HUES64 (cell line): Measurements from ENCODE around the gene NR1H3.

Source experiments
- H3K27ac ChIP-seq: 2 replicates; pipeline ENCODE4 v1.7.0; 2013; ENCODE audit warnings: low read depth, low read length, inconsistent platforms
- H3K27me3 ChIP-seq: 2 replicates; pipeline ENCODE4 v1.6.1; 2013; ENCODE audit warnings: mild to moderate bottlenecking, low read length; ENCODE audit not compliant: insufficient read depth
- H3K36me3 ChIP-seq: 2 replicates; pipeline ENCODE4 v1.6.1; 2013; ENCODE audit warnings: mild to moderate bottlenecking, low read length; ENCODE audit not compliant: insufficient read depth
- H3K4me1 ChIP-seq: 2 replicates; pipeline ENCODE4 v1.6.1; 2013; ENCODE audit warnings: mild to moderate bottlenecking, low read length, moderate library complexity; ENCODE audit not compliant: insufficient read depth
- H3K4me3 ChIP-seq: 2 replicates; pipeline ENCODE4 v1.5.1; 2013; ENCODE audit warnings: mild to moderate bottlenecking, low read length, moderate library complexity
- H3K9ac ChIP-seq: 2 replicates; pipeline ENCODE4 v1.6.1; 2013; ENCODE audit warnings: mild to moderate bottlenecking, low read depth, low read length
- H3K9me3 ChIP-seq: 2 replicates; pipeline ENCODE4 v1.6.1; 2013; ENCODE audit warnings: low read depth, low read length; ENCODE audit not compliant: insufficient read depth
- WGBS: fragments of 150-250, 120-280 bp; methylation state at CpG from one replicate; pipeline ENCODE4 v1.1.7; 2013; ENCODE audit warnings: missing lambda C conversion rate; 5-methylcytosine and 5-hydroxymethylcytosine counted together

NR1H3 gene

GRCh38 chr11:47285969-47286770 lies 28.4 kb downstream of the NR1H3 start:
- H3K27me3 ChIP-seq = no peaks in the 10 kb centered on the region
- no peak overlapping the region for H3K27ac ChIP-seq
- no peak overlapping the region for H3K9ac ChIP-seq
- H3K4me3 ChIP-seq = no peak overlapping the region
- 0 out of 2 replicates have a peak, but pooled peaks cover 1% of the 10 kb centered on the region for H3K4me1 ChIP-seq
- 95% methylated on average over 13 of the region's 13 CpGs for WGBS
- H3K36me3 ChIP-seq = peaks cover 85% of the 10 kb centered on the region
- no peaks in the 10 kb centered on the region for H3K9me3 ChIP-seq

GRCh38 chr11:47288066-47288465 lies 30.3 kb downstream of the NR1H3 start:
- peaks cover 86% of the 10 kb centered on the region for H3K36me3 ChIP-seq
- 93% methylated on average over 5 of the region's 5 CpGs for WGBS
- no peak overlapping the region for H3K4me3 ChIP-seq
- no peak overlapping the region for H3K27ac ChIP-seq
- no peaks in the 10 kb centered on the region for H3K4me1 ChIP-seq
- no peaks in the 10 kb centered on the region for H3K9me3 ChIP-seq
- no peak overlapping the region for H3K9ac ChIP-seq
- no peaks in the 10 kb centered on the region for H3K27me3 ChIP-seq

- 95% methylated on average over 15 of the region's 15 CpGs for WGBS
- peaks cover 82% of the 10 kb centered on the region for H3K36me3 ChIP-seq
Measured at GRCh38 chr11:47289856-47290255, 32.1 kb downstream of the NR1H3 start.

GRCh38 chr11:47295385-47295784 lies 37.6 kb downstream of the NR1H3 start:
- H3K27ac ChIP-seq = no peak overlapping the region
- no peak overlapping the region for H3K9ac ChIP-seq
- H3K9me3 ChIP-seq = peaks cover 3% of the 10 kb centered on the region; the same call in 1 of the 2 replicates
- H3K36me3 ChIP-seq = peaks cover 76% of the 10 kb centered on the region
- H3K4me1 ChIP-seq = no peaks in the 10 kb centered on the region
- H3K4me3 ChIP-seq = no peak overlapping the region
- H3K27me3 ChIP-seq = no peaks in the 10 kb centered on the region
- WGBS = 97% methylated on average over 5 of the region's 5 CpGs

More at GRCh38 chr11:47289856-47290255, 32.1 kb downstream of the NR1H3 start:
- no peaks in the 10 kb centered on the region for H3K9me3 ChIP-seq
- H3K4me3 ChIP-seq = no peak overlapping the region
- H3K4me1 ChIP-seq = no peaks in the 10 kb centered on the region
- H3K9ac ChIP-seq = no peak overlapping the region
- no peak overlapping the region for H3K27ac ChIP-seq
- H3K27me3 ChIP-seq = no peaks in the 10 kb centered on the region

- no peaks in the 10 kb centered on the region for H3K4me1 ChIP-seq
- no peaks in the 10 kb centered on the region for H3K27me3 ChIP-seq
- peaks cover 73% of the 10 kb centered on the region for H3K36me3 ChIP-seq
- WGBS = 95% methylated on average over 4 of the region's 4 CpGs
- H3K4me3 ChIP-seq = no peak overlapping the region
- H3K9me3 ChIP-seq = peaks cover 3% of the 10 kb centered on the region; the same call in 1 of the 2 replicates
- H3K9ac ChIP-seq = no peak overlapping the region
- no peak overlapping the region for H3K27ac ChIP-seq
Measured at GRCh38 chr11:47296045-47296444, 38.2 kb downstream of the NR1H3 start.

- Histone ChIP-seq H3K9ac (no peak overlapping the region), H3K27ac (no peak overlapping the region), H3K27me3 (no peaks in the 10 kb centered on the region), H3K9me3 (peaks cover 10% of the 10 kb centered on the region; the same call in 1 of the 2 replicates), H3K4me1 (no peaks in the 10 kb centered on the region), H3K36me3 (peaks cover 67% of the 10 kb centered on the region), H3K4me3 (no peak overlapping the region)
- WGBS = 100% methylated on average over 2 of the region's 3 CpGs
Measured at GRCh38 chr11:47299078-47299477, 41.3 kb downstream of the NR1H3 start.

GRCh38 chr11:47302853-47303252 lies 45.1 kb downstream of the NR1H3 start:
- Histone ChIP-seq H3K9ac (no peak overlapping the region), H3K36me3 (peaks cover 54% of the 10 kb centered on the region), H3K27ac (no peak overlapping the region), H3K4me1 (no peaks in the 10 kb centered on the region), H3K9me3 (peaks cover 10% of the 10 kb centered on the region; the same call in 1 of the 2 replicates), H3K4me3 (no peak overlapping the region), H3K27me3 (no peaks in the 10 kb centered on the region)
- WGBS = 100% methylated on average over 1 of the region's 1 CpG

- H3K4me3 ChIP-seq = no peak overlapping the region
- 96% methylated on average over 3 of the region's 3 CpGs for WGBS
- H3K4me1 ChIP-seq = peaks cover 5% of the 10 kb centered on the region; the same call in 1 of the 2 replicates
- H3K27ac ChIP-seq = no peak overlapping the region
- H3K36me3 ChIP-seq = peaks cover 55% of the 10 kb centered on the region
- H3K9ac ChIP-seq = no peak overlapping the region
- no peaks in the 10 kb centered on the region for H3K27me3 ChIP-seq
- H3K9me3 ChIP-seq = peaks cover 7% of the 10 kb centered on the region; the same call in 1 of the 2 replicates
Measured at GRCh38 chr11:47305734-47306483, 48.1 kb downstream of the NR1H3 start.

GRCh38 chr11:47306484-47306844 lies 48.7 kb downstream of the NR1H3 start:
- Histone ChIP-seq H3K9ac (no peak overlapping the region), H3K36me3 (peaks cover 57% of the 10 kb centered on the region)
- WGBS = no CpG with 5 or more reads among the region's 1 CpG

GRCh38 chr11:47308050-47308823 lies 50.4 kb downstream of the NR1H3 start:
- Histone ChIP-seq H3K9me3 (no peaks in the 10 kb centered on the region), H3K27ac (peak overlapping the region; percentile 54), H3K9ac (no peak overlapping the region; the same call in 1 of the 2 replicates), H3K27me3 (no peaks in the 10 kb centered on the region), H3K4me1 (peaks cover 5% of the 10 kb centered on the region; the same call in 1 of the 2 replicates), H3K4me3 (no peak overlapping the region), H3K36me3 (peaks cover 60% of the 10 kb centered on the region)
- 77% methylated on average over 6 of the region's 6 CpGs for WGBS

More at GRCh38 chr11:47306484-47306844, 48.7 kb downstream of the NR1H3 start:
- no peak overlapping the region for H3K27ac ChIP-seq
- H3K9me3 ChIP-seq = peaks cover 7% of the 10 kb centered on the region; the same call in 1 of the 2 replicates
- no peak overlapping the region for H3K4me3 ChIP-seq
- no peaks in the 10 kb centered on the region for H3K27me3 ChIP-seq
- peaks cover 5% of the 10 kb centered on the region; the same call in 1 of the 2 replicates for H3K4me1 ChIP-seq
